ENCODE results near the gene PRRT2.

PRRT2 gene

GRCh38 chr16:29805232-29806098, 6.5 kb upstream of the PRRT2 start:
- DNase-seq (ENCODE audit: low spot score) = peak; percentile 94
- in situ Hi-C loops (cut with MboI; ENCODE audit: low sequenced_read_pairs, unreplicated experiment) = no loop called here
- TF ChIP-seq CTCF (IDR thresholded peaks at IDR 0.05; ENCODE audit: borderline replicate concordance, control extremely low read depth, extremely low read depth, insufficient read depth, missing control alignments) = no peak

GRCh38 chr16:29806099-29806579, 5.9 kb upstream of the PRRT2 start, which contains the start of gene MAZ:
Gene MAZ (plus strand): TSS chr16:29806529. CDS start chr16:29806702, 173 bp downstream.
- in situ Hi-C loops (cut with MboI; ENCODE audit: low sequenced_read_pairs, unreplicated experiment) = no loop called here
- peak; percentile 83 for DNase-seq (ENCODE audit: low spot score)
- no peak for TF ChIP-seq CTCF (IDR thresholded peaks at IDR 0.05; ENCODE audit: borderline replicate concordance, control extremely low read depth, extremely low read depth, insufficient read depth, missing control alignments)

- TF ChIP-seq CTCF (IDR thresholded peaks at IDR 0.05; ENCODE audit: borderline replicate concordance, control extremely low read depth, extremely low read depth, insufficient read depth, missing control alignments) = no peak
- DNase-seq (ENCODE audit: low spot score) = no peak
- in situ Hi-C loops (cut with MboI; ENCODE audit: low sequenced_read_pairs, unreplicated experiment) = no loop called here
These were observed 5.2 kb upstream of the PRRT2 start for GRCh38 chr16:29806641-29807425.

- in situ Hi-C loops (cut with MboI; ENCODE audit: low sequenced_read_pairs, unreplicated experiment) = no loop called here
- peak; percentile 71 for TF ChIP-seq CTCF (IDR thresholded peaks at IDR 0.05; ENCODE audit: borderline replicate concordance, control extremely low read depth, extremely low read depth, insufficient read depth, missing control alignments)
These were observed 4.4 kb upstream of the PRRT2 start for GRCh38 chr16:29807426-29808218.

GRCh38 chr16:29808219-29808900, 3.6 kb upstream of the PRRT2 start:
- in situ Hi-C loops (cut with MboI; ENCODE audit: low sequenced_read_pairs, unreplicated experiment) = no loop called here
- TF ChIP-seq CTCF (IDR thresholded peaks at IDR 0.05; ENCODE audit: borderline replicate concordance, control extremely low read depth, extremely low read depth, insufficient read depth, missing control alignments) = no peak
- no peak for DNase-seq (ENCODE audit: low spot score)

More at GRCh38 chr16:29807426-29808218, 4.4 kb upstream of the PRRT2 start:
- DNase-seq (ENCODE audit: low spot score) = peak; percentile 83

Measured in GM13976 (cell line).